WTC11 (cell line): Measurements from ENCODE around the gene TOR4A. TPM values are rescaled to one million over a fixed set of nuclear protein-coding genes. Genes with fewer than 3 reads are reported as not detected.

ENCODE experiments used
- ATAC-seq: fragments of 200-7000 bp; cut with Tn5 transposase; 2 replicates; pipeline ENCODE4 v1.10.0; 2021; ENCODE audit warnings: mild to moderate bottlenecking, moderate library complexity
- CTCF ChIA-PET: fragments of 300-600 bp; sonication (Branson Sonifier 250); formaldehyde crosslinking; loops from one replicate; lab custom pipeline; 2021; ENCODE audit warnings: antibody characterized with exemption; lab: Charles Lee
- POLR2A ChIA-PET: fragments of 350-600 bp; sonication (Branson Sonifier 250); formaldehyde crosslinking; loops from one replicate; lab custom pipeline; 2021; ENCODE audit warnings: antibody characterized with exemption; lab: Charles Lee
- DNase-seq: peaks from one replicate; pipeline ENCODE4 v3.0.0; 2021; ENCODE audit warnings: low spot score
- H3K27ac Mint-ChIP-seq: 2 replicates; pipeline ENCODE4 v1.8.0; 2021; ENCODE audit warnings: mixed read lengths
- H3K27me3 Mint-ChIP-seq: 2 replicates; pipeline ENCODE4 v1.8.0; 2021; ENCODE audit warnings: low read depth, mild to moderate bottlenecking, moderate library complexity, mixed read lengths
- H3K36me3 Mint-ChIP-seq: 2 replicates; pipeline ENCODE4 v1.8.0; 2021; ENCODE audit warnings: mixed read lengths
- H3K4me1 Mint-ChIP-seq: 2 replicates; pipeline ENCODE4 v1.8.0; 2022; ENCODE audit warnings: mixed read lengths
- H3K4me3 Mint-ChIP-seq: 2 replicates; pipeline ENCODE4 v1.8.0; 2021; ENCODE audit warnings: mild to moderate bottlenecking, moderate library complexity, mixed read lengths
- H3K9me3 Mint-ChIP-seq: 2 replicates; pipeline ENCODE4 v1.8.0; 2021; ENCODE audit warnings: mixed read lengths
- AFF4 ChIP-seq: sonication (generic); formaldehyde crosslinking; IDR thresholded peaks from 2 replicates; pipeline ENCODE4 v1.8.1; 2023; ENCODE audit warnings: mild to moderate bottlenecking, missing genetic modification reagents, borderline replicate concordance
- ETV6 ChIP-seq: sonication (generic); formaldehyde crosslinking; IDR thresholded peaks from 2 replicates; pipeline ENCODE4 v1.8.1; 2022; ENCODE audit warnings: mild to moderate bottlenecking, missing genetic modification reagents
- FOXP1 ChIP-seq: sonication (generic); formaldehyde crosslinking; IDR thresholded peaks from 2 replicates; pipeline ENCODE4 v1.8.0; 2022; ENCODE audit warnings: missing genetic modification reagents, mild to moderate bottlenecking, moderate library complexity, borderline replicate concordance
- NFYB ChIP-seq: sonication (generic); formaldehyde crosslinking; conservative IDR thresholded peaks from 2 replicates; pipeline ENCODE4 v1.8.0; 2022; ENCODE audit warnings: low read depth, missing genetic modification reagents
- RELA ChIP-seq: sonication (generic); formaldehyde crosslinking; IDR thresholded peaks from 2 replicates; pipeline ENCODE4 v1.8.1; 2022; ENCODE audit warnings: missing genetic modification reagents, mild to moderate bottlenecking, borderline replicate concordance
- SP1 ChIP-seq: sonication (generic); formaldehyde crosslinking; conservative IDR thresholded peaks from 2 replicates; pipeline ENCODE4 v1.8.1; 2022; ENCODE audit warnings: missing genetic modification reagents
- TEAD1 ChIP-seq: sonication (generic); formaldehyde crosslinking; IDR thresholded peaks from 2 replicates; pipeline ENCODE4 v1.8.0; 2022; ENCODE audit warnings: mild to moderate bottlenecking, missing genetic modification reagents
- ZBTB21 ChIP-seq: sonication (generic); formaldehyde crosslinking; IDR thresholded peaks from 2 replicates; pipeline ENCODE4 v1.8.1; 2023; ENCODE audit warnings: mild to moderate bottlenecking, missing genetic modification reagents, borderline replicate concordance
- ZNF138 ChIP-seq: sonication (generic); formaldehyde crosslinking; conservative IDR thresholded peaks from 2 replicates; pipeline ENCODE4 v1.8.1; 2022; ENCODE audit warnings: mild to moderate bottlenecking, moderate library complexity, missing genetic modification reagents
- ZNF281 ChIP-seq: sonication (generic); formaldehyde crosslinking; IDR thresholded peaks from 2 replicates; pipeline ENCODE4 v1.8.0; 2023; ENCODE audit warnings: mild to moderate bottlenecking, missing genetic modification reagents
- ZNF396 ChIP-seq: fragments of 250-450 bp; sonication (Bioruptor Pico); IDR thresholded peaks from 2 replicates; pipeline ENCODE4 v1.8.0; 2021; ENCODE audit warnings: mild to moderate bottlenecking, moderate library complexity, borderline replicate concordance
- total RNA-seq: library from RNA; stranded (reverse); gene quantifications from 3 replicates; pipeline ENCODE4 v1.2.3, GENCODE V29; 2021
- TF ChIP-seq, protein P1 (sequence below): sonication (generic); formaldehyde crosslinking; IDR thresholded peaks from 2 replicates; pipeline ENCODE4 v1.8.1; 2022; ENCODE audit warnings: low read depth, missing genetic modification reagents, borderline replicate concordance
- TF ChIP-seq, protein P2 (sequence below): sonication (generic); formaldehyde crosslinking; IDR thresholded peaks from 2 replicates; pipeline ENCODE4 v1.8.1; 2023; ENCODE audit warnings: mild to moderate bottlenecking, moderate library complexity, missing genetic modification reagents
- TF ChIP-seq, protein P3 (sequence below): sonication (generic); formaldehyde crosslinking; IDR thresholded peaks from 2 replicates; pipeline ENCODE4 v1.8.1; 2023; ENCODE audit warnings: mild to moderate bottlenecking, missing genetic modification reagents
- TF ChIP-seq, protein P4 (sequence below): sonication (generic); formaldehyde crosslinking; conservative IDR thresholded peaks from 2 replicates; pipeline ENCODE4 v1.8.1; 2023; ENCODE audit warnings: mild to moderate bottlenecking, low read depth, missing genetic modification reagents, moderate library complexity

The TOR4A gene
- total RNA-seq, 1 experiment from 2014 or later = 7.3 TPM

DNA sequence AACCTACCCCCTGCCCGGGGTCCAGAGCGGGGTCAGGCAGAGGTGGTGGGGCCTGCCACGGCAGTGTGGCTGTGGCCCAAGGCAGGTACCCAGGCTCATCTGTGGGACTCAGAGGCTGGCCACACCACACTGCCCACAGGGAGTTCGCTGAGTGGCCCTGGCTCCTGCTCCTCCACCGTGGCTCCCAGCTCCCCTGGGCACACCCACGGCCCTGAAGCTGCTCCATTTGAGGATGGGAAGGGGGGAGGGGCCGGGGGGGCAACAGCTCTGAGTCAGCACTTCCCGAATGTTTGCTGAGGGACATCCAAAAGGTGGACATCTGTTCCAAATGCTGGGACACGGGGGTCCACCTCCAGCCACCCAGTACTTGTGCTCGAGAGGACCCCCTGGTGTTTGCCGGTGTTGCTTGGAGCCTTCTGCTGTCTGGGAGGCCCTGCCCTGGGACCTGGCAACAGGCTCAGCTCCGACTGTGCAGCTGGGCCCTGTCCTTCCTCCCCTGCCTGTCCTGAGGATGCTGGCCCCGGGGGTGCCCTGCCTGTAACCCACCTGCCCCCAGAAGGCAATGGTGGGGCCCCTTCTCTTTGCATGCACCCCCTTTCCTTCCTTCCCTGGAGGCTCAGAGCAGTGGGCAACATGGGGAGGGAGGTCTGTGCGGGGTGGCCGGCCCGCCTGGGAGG, 27.0 kb downstream of the TOR4A start (continued):
- TF ChIP-seq, protein P1, sequence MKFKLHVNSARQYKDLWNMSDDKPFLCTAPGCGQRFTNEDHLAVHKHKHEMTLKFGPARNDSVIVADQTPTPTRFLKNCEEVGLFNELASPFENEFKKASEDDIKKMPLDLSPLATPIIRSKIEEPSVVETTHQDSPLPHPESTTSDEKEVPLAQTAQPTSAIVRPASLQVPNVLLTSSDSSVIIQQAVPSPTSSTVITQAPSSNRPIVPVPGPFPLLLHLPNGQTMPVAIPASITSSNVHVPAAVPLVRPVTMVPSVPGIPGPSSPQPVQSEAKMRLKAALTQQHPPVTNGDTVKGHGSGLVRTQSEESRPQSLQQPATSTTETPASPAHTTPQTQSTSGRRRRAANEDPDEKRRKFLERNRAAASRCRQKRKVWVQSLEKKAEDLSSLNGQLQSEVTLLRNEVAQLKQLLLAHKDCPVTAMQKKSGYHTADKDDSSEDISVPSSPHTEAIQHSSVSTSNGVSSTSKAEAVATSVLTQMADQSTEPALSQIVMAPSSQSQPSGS = no peak
- TF ChIP-seq FOXP1 (CRISPR knock-in tag) = no peak

DNA sequence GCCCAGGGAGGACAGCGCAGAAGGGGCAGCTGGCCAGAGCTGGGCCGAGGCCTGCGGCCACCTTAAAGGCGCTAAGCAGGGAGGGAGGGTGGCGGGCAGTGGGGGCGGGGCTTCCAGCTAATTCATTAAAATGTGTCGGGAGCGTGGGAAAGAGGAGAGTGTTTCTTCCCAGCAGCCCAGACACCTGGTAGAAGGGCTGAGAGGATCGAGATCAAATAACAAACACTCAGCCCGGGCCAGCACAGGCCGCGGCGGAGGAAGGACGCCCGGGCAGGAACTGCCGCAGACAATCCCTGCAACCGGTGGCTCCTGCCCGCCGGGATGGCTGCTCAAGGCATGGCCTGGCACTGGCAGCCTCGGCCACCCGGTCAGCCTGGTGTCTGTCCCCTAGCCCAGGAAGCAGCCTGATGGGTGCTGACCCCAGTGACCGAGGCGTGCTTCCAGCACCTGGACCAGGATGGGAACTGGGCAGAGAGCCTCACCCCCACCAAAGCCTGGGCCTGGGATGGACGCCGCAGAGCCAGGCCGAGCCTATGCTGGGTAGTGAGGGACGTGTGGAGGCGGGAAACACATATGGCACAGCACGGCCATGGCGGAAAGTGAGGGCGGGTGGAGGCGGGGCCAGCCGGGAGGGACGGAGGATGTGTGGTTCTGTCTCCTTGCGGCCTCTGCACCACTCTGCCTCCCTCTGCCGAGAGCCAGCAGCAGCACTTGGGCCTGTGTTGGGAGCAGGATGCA, 27.7 kb downstream of the TOR4A start:
- POLR2A ChIA-PET = no interaction called here
- no peaks in the 10 kb centered on the region for H3K9me3 Mint-ChIP-seq
- peak; percentile 69 for DNase-seq
- peaks cover 13% of the 10 kb centered on the region for H3K27me3 Mint-ChIP-seq
- H3K36me3 Mint-ChIP-seq = no peaks in the 10 kb centered on the region
- no peak overlapping the region for H3K4me3 Mint-ChIP-seq
- ATAC-seq = peak; percentile 4; the same call in 1 of the 2 replicates
- peak overlapping the region; percentile 80; the same call in 1 of the 2 replicates for H3K27ac Mint-ChIP-seq
- H3K4me1 Mint-ChIP-seq = peaks cover 27% of the 10 kb centered on the region
- TF ChIP-seq, protein P2, sequence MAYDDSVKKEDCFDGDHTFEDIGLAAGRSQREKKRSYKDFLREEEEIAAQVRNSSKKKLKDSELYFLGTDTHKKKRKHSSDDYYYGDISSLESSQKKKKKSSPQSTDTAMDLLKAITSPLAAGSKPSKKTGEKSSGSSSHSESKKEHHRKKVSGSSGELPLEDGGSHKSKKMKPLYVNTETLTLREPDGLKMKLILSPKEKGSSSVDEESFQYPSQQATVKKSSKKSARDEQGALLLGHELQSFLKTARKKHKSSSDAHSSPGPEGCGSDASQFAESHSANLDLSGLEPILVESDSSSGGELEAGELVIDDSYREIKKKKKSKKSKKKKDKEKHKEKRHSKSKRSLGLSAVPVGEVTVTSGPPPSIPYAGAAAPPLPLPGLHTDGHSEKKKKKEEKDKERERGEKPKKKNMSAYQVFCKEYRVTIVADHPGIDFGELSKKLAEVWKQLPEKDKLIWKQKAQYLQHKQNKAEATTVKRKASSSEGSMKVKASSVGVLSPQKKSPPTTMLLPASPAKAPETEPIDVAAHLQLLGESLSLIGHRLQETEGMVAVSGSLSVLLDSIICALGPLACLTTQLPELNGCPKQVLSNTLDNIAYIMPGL (CRISPR knock-in tag) = 0 out of 2 replicates have a peak, but pooled peaks have one; percentile 41
- TF ChIP-seq, protein P3, sequence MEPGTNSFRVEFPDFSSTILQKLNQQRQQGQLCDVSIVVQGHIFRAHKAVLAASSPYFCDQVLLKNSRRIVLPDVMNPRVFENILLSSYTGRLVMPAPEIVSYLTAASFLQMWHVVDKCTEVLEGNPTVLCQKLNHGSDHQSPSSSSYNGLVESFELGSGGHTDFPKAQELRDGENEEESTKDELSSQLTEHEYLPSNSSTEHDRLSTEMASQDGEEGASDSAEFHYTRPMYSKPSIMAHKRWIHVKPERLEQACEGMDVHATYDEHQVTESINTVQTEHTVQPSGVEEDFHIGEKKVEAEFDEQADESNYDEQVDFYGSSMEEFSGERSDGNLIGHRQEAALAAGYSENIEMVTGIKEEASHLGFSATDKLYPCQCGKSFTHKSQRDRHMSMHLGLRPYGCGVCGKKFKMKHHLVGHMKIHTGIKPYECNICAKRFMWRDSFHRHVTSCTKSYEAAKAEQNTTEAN (CRISPR knock-in tag) = 0 out of 2 replicates have a peak, but pooled peaks have one; percentile 36
- TF ChIP-seq ZBTB21 (CRISPR knock-in tag) = no peak; the same call in 1 of the 2 replicates
- CTCF ChIA-PET = interaction anchor here (0.6 to 8.6 kb wide), 7 partner anchors 9 to 118 kb away, joined by 3 to 172 read pairs (median 5); partner anchors contain the start of genes EXD3 and NOXA1

DNA sequence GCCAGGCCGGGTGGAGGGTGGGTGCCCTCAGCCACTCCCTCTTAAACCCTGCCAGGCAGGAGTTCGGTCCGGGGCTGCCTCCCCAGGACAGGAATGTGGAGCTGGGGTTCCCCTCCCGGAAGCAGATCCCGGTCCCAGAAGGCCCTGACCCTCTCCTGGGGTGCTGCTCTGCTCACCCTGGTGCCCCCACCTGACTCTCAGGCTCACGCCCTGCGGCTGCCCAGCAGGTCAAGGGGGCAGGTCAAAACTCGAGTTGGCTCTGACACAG, 28.2 kb downstream of the TOR4A start:
- Mint-ChIP-seq H3K36me3 (no peaks in the 10 kb centered on the region), H3K4me3 (no peak overlapping the region), H3K27me3 (peaks cover 13% of the 10 kb centered on the region), H3K4me1 (peaks cover 27% of the 10 kb centered on the region), H3K27ac (no peak overlapping the region), H3K9me3 (no peaks in the 10 kb centered on the region)
- ChIA-PET POLR2A (no interaction called here), CTCF (interaction anchor here (1.0 to 8.6 kb wide), 3 partner anchors 9 to 19 kb away, joined by 5 to 172 read pairs (median 6); no protein-coding TSS in a partner anchor)
- DNase-seq (no peak), ATAC-seq (no peak)
- TF ChIP-seq ZNF281 = no peak
- TF ChIP-seq SP1 (CRISPR knock-in tag) = no peak
- no peak for TF ChIP-seq TEAD1 (CRISPR knock-in tag)
- TF ChIP-seq ZNF396 = no peak
- TF ChIP-seq ETV6 (CRISPR knock-in tag) = no peak
- no peak for TF ChIP-seq AFF4
- no peak for TF ChIP-seq ZNF138 (CRISPR knock-in tag)
- no peak for TF ChIP-seq RELA (CRISPR knock-in tag)
- TF ChIP-seq NFYB (CRISPR knock-in tag) = no peak
- TF ChIP-seq, protein P4, sequence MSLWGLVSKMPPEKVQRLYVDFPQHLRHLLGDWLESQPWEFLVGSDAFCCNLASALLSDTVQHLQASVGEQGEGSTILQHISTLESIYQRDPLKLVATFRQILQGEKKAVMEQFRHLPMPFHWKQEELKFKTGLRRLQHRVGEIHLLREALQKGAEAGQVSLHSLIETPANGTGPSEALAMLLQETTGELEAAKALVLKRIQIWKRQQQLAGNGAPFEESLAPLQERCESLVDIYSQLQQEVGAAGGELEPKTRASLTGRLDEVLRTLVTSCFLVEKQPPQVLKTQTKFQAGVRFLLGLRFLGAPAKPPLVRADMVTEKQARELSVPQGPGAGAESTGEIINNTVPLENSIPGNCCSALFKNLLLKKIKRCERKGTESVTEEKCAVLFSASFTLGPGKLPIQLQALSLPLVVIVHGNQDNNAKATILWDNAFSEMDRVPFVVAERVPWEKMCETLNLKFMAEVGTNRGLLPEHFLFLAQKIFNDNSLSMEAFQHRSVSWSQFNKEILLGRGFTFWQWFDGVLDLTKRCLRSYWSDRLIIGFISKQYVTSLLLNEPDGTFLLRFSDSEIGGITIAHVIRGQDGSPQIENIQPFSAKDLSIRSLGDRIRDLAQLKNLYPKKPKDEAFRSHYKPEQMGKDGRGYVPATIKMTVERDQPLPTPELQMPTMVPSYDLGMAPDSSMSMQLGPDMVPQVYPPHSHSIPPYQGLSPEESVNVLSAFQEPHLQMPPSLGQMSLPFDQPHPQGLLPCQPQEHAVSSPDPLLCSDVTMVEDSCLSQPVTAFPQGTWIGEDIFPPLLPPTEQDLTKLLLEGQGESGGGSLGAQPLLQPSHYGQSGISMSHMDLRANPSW (CRISPR knock-in tag) = no peak
